IPS DF 6.9 (cell line): ENCODE data around the gene IGF2R.

Source experiments
- DNase-seq: peaks from one replicate; pipeline ENCODE4 v3.0.0-alpha.2; 2013; ENCODE audit warnings: low read depth, low spot score
- H3K27ac ChIP-seq: one replicate; pipeline ENCODE4 v1.5.1; 2013; ENCODE audit warnings: low read length, control low read depth
- H3K27me3 ChIP-seq: 2 replicates; pipeline ENCODE4 v1.6.1; 2013; ENCODE audit warnings: mild to moderate bottlenecking, low read length; ENCODE audit not compliant: control insufficient read depth, insufficient read depth
- H3K36me3 ChIP-seq: 2 replicates; pipeline ENCODE4 v1.6.1; 2013; ENCODE audit warnings: low read length; ENCODE audit not compliant: control insufficient read depth, insufficient read depth
- H3K4me1 ChIP-seq: 2 replicates; pipeline ENCODE4 v1.6.1; 2013; ENCODE audit warnings: low read length; ENCODE audit not compliant: control insufficient read depth, insufficient read depth
- H3K4me3 ChIP-seq: 2 replicates; pipeline ENCODE4 v1.5.1; 2013; ENCODE audit warnings: mild to moderate bottlenecking, low read length
- H3K9me3 ChIP-seq: 2 replicates; pipeline ENCODE4 v1.6.1; 2013; ENCODE audit warnings: low read length, inconsistent platforms; ENCODE audit not compliant: control insufficient read depth, insufficient read depth
- WGBS: extraction: QIAGEN DNeasy Blood & Tissue Kit; methylation state at CpG from one replicate; pipeline ENCODE4 v1.1.7; 2013; ENCODE audit warnings: mixed read lengths, missing lambda C conversion rate; ENCODE audit not compliant: insufficient read length, insufficient coverage; 5-methylcytosine and 5-hydroxymethylcytosine counted together

Gene IGF2R

DNA sequence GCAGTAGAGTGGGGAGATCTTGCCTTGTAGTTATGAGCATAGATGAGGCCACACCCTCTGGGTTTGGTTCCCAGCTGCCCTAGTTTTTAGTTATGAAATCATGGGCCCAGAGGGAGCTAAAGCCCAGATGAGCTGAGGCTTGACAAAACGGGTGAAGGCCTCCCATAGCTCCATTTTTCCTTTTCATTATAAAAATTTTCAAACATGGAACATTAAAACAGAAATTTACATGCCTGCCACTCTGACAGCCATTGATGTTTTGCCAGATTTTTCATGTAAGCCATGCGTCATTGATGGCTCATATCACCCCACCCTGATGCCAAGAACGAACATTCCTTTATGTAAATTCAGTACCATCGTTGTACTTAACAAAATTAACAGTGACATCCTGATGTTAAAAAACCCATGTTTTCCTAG, 67.9 kb downstream of the IGF2R start:
- Histone ChIP-seq H3K4me1 (no peaks in the 10 kb centered on the region), H3K27me3 (no peaks in the 10 kb centered on the region), H3K4me3 (no peak overlapping the region), H3K27ac (no peak overlapping the region), H3K36me3 (peaks cover 22% of the 10 kb centered on the region; the same call in 1 of the 2 replicates), H3K9me3 (no peaks in the 10 kb centered on the region)
- DNase-seq, result no peak
- WGBS, result no CpG with 5 or more reads among the region's 4 CpGs

GRCh38 chr6:160038479-160038878, 69.6 kb downstream of the IGF2R start:
- no peak overlapping the region for H3K4me3 ChIP-seq
- H3K4me1 ChIP-seq, result no peaks in the 10 kb centered on the region
- no peak for DNase-seq
- H3K27ac ChIP-seq, result no peak overlapping the region
- peaks cover 19% of the 10 kb centered on the region; the same call in 1 of the 2 replicates for H3K36me3 ChIP-seq
- H3K27me3 ChIP-seq, result no peaks in the 10 kb centered on the region
- no peaks in the 10 kb centered on the region for H3K9me3 ChIP-seq
- no CpG with 5 or more reads among the region's 8 CpGs for WGBS

DNA sequence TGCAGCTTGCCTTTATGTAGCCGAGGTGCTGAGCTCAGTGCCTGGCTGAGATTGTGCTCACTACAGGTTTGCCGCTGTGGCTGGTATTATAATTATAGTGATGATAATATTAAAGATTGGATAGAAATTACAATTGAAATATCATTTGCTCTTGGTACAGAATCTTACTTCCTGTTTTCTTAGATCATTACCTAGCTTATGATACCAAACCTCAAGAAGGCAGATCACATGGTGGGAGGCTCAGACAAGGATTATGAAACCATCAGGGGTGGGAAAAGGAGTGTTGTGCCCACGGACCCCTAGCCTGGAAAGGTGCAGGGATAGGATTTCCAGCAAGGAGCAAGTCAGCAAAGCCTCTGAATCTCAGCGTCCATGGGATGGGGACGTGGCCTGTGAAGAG, 70.6 kb downstream of the IGF2R start:
- no peaks in the 10 kb centered on the region for H3K27me3 ChIP-seq
- H3K4me1 ChIP-seq, result no peaks in the 10 kb centered on the region
- no peak overlapping the region for H3K4me3 ChIP-seq
- H3K36me3 ChIP-seq, result peaks cover 19% of the 10 kb centered on the region; the same call in 1 of the 2 replicates
- H3K9me3 ChIP-seq, result no peaks in the 10 kb centered on the region
- WGBS, result no CpG with 5 or more reads among the region's 5 CpGs
- DNase-seq, result no peak
- no peak overlapping the region for H3K27ac ChIP-seq

GRCh38 chr6:160040055-160040454, 71.2 kb downstream of the IGF2R start:
- WGBS, result no CpG with 5 or more reads among the region's 4 CpGs
- Histone ChIP-seq H3K9me3 (no peaks in the 10 kb centered on the region), H3K4me1 (no peaks in the 10 kb centered on the region), H3K4me3 (no peak overlapping the region), H3K27me3 (no peaks in the 10 kb centered on the region), H3K36me3 (peaks cover 14% of the 10 kb centered on the region; the same call in 1 of the 2 replicates), H3K27ac (no peak overlapping the region)
- no peak for DNase-seq

- no peaks in the 10 kb centered on the region for H3K27me3 ChIP-seq
- H3K4me3 ChIP-seq, result no peak overlapping the region
- no peak for DNase-seq
- no peak overlapping the region for H3K27ac ChIP-seq
- no CpG with 5 or more reads among the region's 19 CpGs for WGBS
- peaks cover 10% of the 10 kb centered on the region; the same call in 1 of the 2 replicates for H3K36me3 ChIP-seq
- no peaks in the 10 kb centered on the region for H3K9me3 ChIP-seq
- H3K4me1 ChIP-seq, result no peaks in the 10 kb centered on the region
These were observed 71.8 kb downstream of the IGF2R start for GRCh38 chr6:160040527-160041264.

DNA sequence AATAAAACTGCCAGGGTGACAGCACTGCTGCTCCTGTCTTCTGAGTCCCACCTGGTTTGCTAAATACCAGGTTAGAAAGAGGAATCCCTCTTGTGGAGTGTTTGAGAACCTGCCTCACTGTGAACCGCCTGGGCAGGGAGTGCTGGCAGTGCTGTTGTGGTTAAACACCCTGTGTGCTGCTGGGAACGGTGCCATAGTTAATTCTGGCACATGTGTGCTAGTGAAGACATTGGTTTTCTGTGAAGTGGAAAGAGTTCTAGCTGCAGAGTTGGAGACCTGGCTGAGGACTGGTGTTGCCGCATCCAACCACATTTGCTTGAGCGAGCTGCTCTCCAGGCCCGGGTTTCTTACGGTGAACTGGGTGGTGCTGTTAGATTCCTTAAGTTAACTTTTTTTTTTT, 72.7 kb downstream of the IGF2R start:
- no peaks in the 10 kb centered on the region for H3K9me3 ChIP-seq
- no peak for DNase-seq
- no peaks in the 10 kb centered on the region for H3K27me3 ChIP-seq
- H3K27ac ChIP-seq, result no peak overlapping the region
- peaks cover 10% of the 10 kb centered on the region; the same call in 1 of the 2 replicates for H3K36me3 ChIP-seq
- WGBS, result no CpG with 5 or more reads among the region's 6 CpGs
- no peaks in the 10 kb centered on the region for H3K4me1 ChIP-seq
- no peak overlapping the region for H3K4me3 ChIP-seq

DNA sequence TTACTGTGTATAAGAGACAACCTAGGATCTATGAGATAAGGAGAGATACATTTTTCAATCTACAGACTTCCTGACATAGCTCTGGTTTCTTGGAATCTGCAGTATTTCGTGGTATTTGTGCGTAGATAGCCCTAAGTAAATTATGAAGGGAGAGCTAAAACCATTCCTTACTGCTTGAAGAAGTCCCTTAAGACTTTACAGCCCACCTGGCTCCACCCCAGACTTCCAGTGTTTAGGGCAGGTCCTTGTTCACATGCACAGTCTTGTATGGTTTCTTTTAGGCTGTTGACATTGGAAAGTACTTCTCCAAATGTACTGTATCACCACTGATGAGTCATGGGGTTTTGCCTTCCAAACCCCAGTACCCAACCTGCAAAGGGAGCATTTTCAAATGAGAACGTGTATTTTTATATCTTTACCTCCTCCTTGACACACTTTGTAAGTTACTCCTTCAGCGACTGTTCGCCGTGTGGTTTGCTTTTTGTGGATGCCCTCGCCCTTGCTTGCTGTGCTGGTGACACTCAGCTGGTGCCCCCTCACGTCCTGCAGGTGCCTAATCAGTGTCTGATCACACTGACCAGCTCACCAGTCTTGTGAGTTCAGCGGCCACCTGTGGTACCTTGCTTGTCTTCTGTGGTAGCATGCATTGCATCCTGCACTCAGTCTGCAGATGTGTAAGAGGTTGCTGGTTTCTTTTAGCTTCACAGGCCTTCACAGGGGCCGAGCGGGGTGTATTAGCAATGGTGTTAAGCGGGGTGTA, 73.3 kb downstream of the IGF2R start:
- peaks cover 10% of the 10 kb centered on the region; the same call in 1 of the 2 replicates for H3K36me3 ChIP-seq
- H3K27ac ChIP-seq, result no peak overlapping the region
- H3K9me3 ChIP-seq, result no peaks in the 10 kb centered on the region
- H3K4me3 ChIP-seq, result no peak overlapping the region
- no CpG with 5 or more reads among the region's 12 CpGs for WGBS
- H3K4me1 ChIP-seq, result no peaks in the 10 kb centered on the region
- no peak for DNase-seq
- no peaks in the 10 kb centered on the region for H3K27me3 ChIP-seq

- Histone ChIP-seq H3K9me3 (no peaks in the 10 kb centered on the region), H3K36me3 (peaks cover 13% of the 10 kb centered on the region; the same call in 1 of the 2 replicates), H3K27me3 (no peaks in the 10 kb centered on the region), H3K4me1 (no peaks in the 10 kb centered on the region), H3K27ac (no peak overlapping the region), H3K4me3 (no peak overlapping the region)
- WGBS, result no CpG with 5 or more reads among the region's 11 CpGs
- DNase-seq, result no peak
These were observed 74.0 kb downstream of the IGF2R start for GRCh38 chr6:160042788-160043301.

GRCh38 chr6:160043784-160044183, 74.9 kb downstream of the IGF2R start:
- DNase-seq, result no peak
- H3K36me3 ChIP-seq, result peaks cover 19% of the 10 kb centered on the region
- H3K27ac ChIP-seq, result no peak overlapping the region
- WGBS, result no CpG with 5 or more reads among the region's 4 CpGs
- H3K4me1 ChIP-seq, result no peaks in the 10 kb centered on the region
- H3K27me3 ChIP-seq, result no peaks in the 10 kb centered on the region
- no peak overlapping the region for H3K4me3 ChIP-seq
- no peaks in the 10 kb centered on the region for H3K9me3 ChIP-seq

DNA sequence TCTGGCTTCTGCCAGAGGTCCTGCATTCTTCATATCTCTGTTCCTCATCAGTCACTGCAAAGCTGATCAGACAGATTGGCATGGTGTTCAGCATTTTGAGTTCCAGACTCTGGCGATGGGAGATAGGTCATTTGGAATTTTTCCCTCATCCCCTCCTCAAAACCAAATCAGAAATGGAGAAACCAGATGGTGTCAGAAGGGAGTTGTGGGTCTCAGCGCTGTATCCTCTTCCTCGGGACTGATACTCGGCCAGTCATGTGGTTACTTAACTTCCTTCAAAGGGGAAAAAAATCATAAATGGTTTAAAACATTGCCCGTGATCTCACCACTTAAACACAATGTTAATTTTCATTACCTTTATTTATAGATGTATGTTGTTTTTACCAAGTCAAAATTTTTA, 75.8 kb downstream of the IGF2R start:
- Histone ChIP-seq H3K27me3 (no peaks in the 10 kb centered on the region), H3K4me3 (no peak overlapping the region), H3K27ac (no peak overlapping the region), H3K4me1 (no peaks in the 10 kb centered on the region), H3K36me3 (peaks cover 26% of the 10 kb centered on the region), H3K9me3 (no peaks in the 10 kb centered on the region)
- WGBS, result no CpG with 5 or more reads among the region's 5 CpGs
- no peak for DNase-seq
